SK-N-SH treated with all-trans-retinoic acid at 6 μM for 48 hours (cell line): ENCODE data around the gene IMPACT.

ENCODE experiments used
- ATAC-seq: fragments of 200-7000 bp; cut with Tn5 transposase; 3 replicates; pipeline ENCODE4 v1.9.1; 2020; ENCODE audit warnings: mild to moderate bottlenecking, moderate library complexity
- ARNTL ChIP-seq: fragments of 450-650 bp; formaldehyde crosslinking; IDR thresholded peaks from 2 replicates; pipeline ENCODE4 v1.5.0; 2020; ENCODE audit warnings: low read depth, mild to moderate bottlenecking, moderate library complexity, borderline replicate concordance
- CREB5 ChIP-seq: fragments of 250-450 bp; sonication (Bioruptor Pico); IDR thresholded peaks from 2 replicates; pipeline ENCODE4 v1.5.1; 2020; ENCODE audit warnings: low read depth, mild to moderate bottlenecking, moderate library complexity
- CSDC2 ChIP-seq: fragments of 250-450 bp; sonication (Bioruptor Pico); IDR thresholded peaks from 2 replicates; pipeline ENCODE4 v1.5.0; 2020; ENCODE audit warnings: mild to moderate bottlenecking, moderate library complexity
- CSRNP3 ChIP-seq: fragments of 250-450 bp; sonication (Bioruptor Pico); IDR thresholded peaks from 2 replicates; pipeline ENCODE4 v1.5.1; 2021; ENCODE audit warnings: mild to moderate bottlenecking, moderate library complexity
- ESRRG ChIP-seq: fragments of 250-450 bp; sonication (Bioruptor Pico); IDR thresholded peaks from 2 replicates; pipeline ENCODE4 v1.6.1; 2021; ENCODE audit warnings: mild to moderate bottlenecking
- GLIS3 ChIP-seq: fragments of 250-450 bp; sonication (Bioruptor Pico); IDR thresholded peaks from 2 replicates; pipeline ENCODE4 v1.5.0; 2020; ENCODE audit warnings: mild to moderate bottlenecking, moderate library complexity
- PATZ1 ChIP-seq: fragments of 250-450 bp; sonication (Bioruptor Pico); IDR thresholded peaks from 2 replicates; pipeline ENCODE4 v1.8.0; 2020; ENCODE audit warnings: mild to moderate bottlenecking, moderate library complexity, borderline replicate concordance
- POU6F1 ChIP-seq: fragments of 250-450 bp; sonication (Bioruptor Pico); IDR thresholded peaks from 2 replicates; pipeline ENCODE4 v1.8.0; 2021; ENCODE audit warnings: low read depth, mild to moderate bottlenecking, moderate library complexity, borderline replicate concordance
- PPARA ChIP-seq: fragments of 250-450 bp; sonication (Bioruptor Pico); IDR thresholded peaks from 2 replicates; pipeline ENCODE4 v1.5.0; 2020; ENCODE audit warnings: mild to moderate bottlenecking, borderline replicate concordance
- SNAI2 ChIP-seq: fragments of 250-450 bp; sonication (Bioruptor Pico); IDR thresholded peaks from 2 replicates; pipeline ENCODE4 v1.5.0; 2020; ENCODE audit warnings: mild to moderate bottlenecking, moderate library complexity
- TCF4 ChIP-seq: fragments of 250-450 bp; sonication (Bioruptor Pico); IDR thresholded peaks from 2 replicates; pipeline ENCODE4 v1.8.0; 2021; ENCODE audit warnings: mild to moderate bottlenecking, moderate library complexity, borderline replicate concordance
- TOX ChIP-seq: fragments of 250-450 bp; sonication (Bioruptor Pico); IDR thresholded peaks from 2 replicates; pipeline ENCODE4 v1.8.0; 2021; ENCODE audit warnings: mild to moderate bottlenecking, moderate library complexity, borderline replicate concordance
- TSHZ2 ChIP-seq: fragments of 250-450 bp; sonication (Bioruptor Pico); IDR thresholded peaks from 2 replicates; pipeline ENCODE4 v1.5.0; 2020; ENCODE audit warnings: mild to moderate bottlenecking, moderate library complexity
- ZFP3 ChIP-seq: fragments of 250-450 bp; sonication (Bioruptor Pico); IDR thresholded peaks from 2 replicates; pipeline ENCODE4 v1.5.0; 2020; ENCODE audit warnings: mild to moderate bottlenecking, moderate library complexity
- ZFP30 ChIP-seq: fragments of 450-650 bp; formaldehyde crosslinking; IDR thresholded peaks from 2 replicates; pipeline ENCODE4 v1.5.0; 2022; ENCODE audit warnings: mild to moderate bottlenecking, moderate library complexity
- ZNF565 ChIP-seq: fragments of 450-650 bp; formaldehyde crosslinking; conservative IDR thresholded peaks from 2 replicates; pipeline ENCODE4 v1.5.0; 2020; ENCODE audit warnings: low read depth, mild to moderate bottlenecking, moderate library complexity
- ZNF8 ChIP-seq: fragments of 450-650 bp; formaldehyde crosslinking; IDR thresholded peaks from 2 replicates; pipeline ENCODE4 v1.5.0; 2020; ENCODE audit warnings: mild to moderate bottlenecking, moderate library complexity

The IMPACT gene

GRCh38 chr18:24432618-24433017, 6.1 kb downstream of the IMPACT start:
- TF ChIP-seq TOX (CRISPR knock-in tag) (no peak), GLIS3 (CRISPR knock-in tag) (no peak), SNAI2 (CRISPR knock-in tag) (no peak), PPARA (CRISPR knock-in tag) (no peak), ZNF565 (no peak), TCF4 (no peak)
- no peak for ATAC-seq

GRCh38 chr18:24436939-24437338, 10.5 kb downstream of the IMPACT start:
- TF ChIP-seq PPARA (CRISPR knock-in tag) (no peak), CREB5 (CRISPR knock-in tag) (no peak), ZFP30 (CRISPR knock-in tag) (no peak), PATZ1 (CRISPR knock-in tag) (no peak), CSRNP3 (CRISPR knock-in tag) (no peak), ZNF8 (CRISPR knock-in tag) (no peak), ESRRG (CRISPR knock-in tag) (no peak)
- ATAC-seq: no peak

- TF ChIP-seq ZNF8 (CRISPR knock-in tag) (no peak), CSDC2 (CRISPR knock-in tag) (no peak), TOX (CRISPR knock-in tag) (no peak), TSHZ2 (CRISPR knock-in tag) (no peak), TCF4 (no peak), ZFP30 (CRISPR knock-in tag) (no peak), ZNF565 (no peak), ZFP3 (CRISPR knock-in tag) (no peak), SNAI2 (CRISPR knock-in tag) (no peak), POU6F1 (CRISPR knock-in tag) (no peak), PATZ1 (CRISPR knock-in tag) (no peak)
- no peak for ATAC-seq
Observed at GRCh38 chr18:24443870-24444269, 17.4 kb downstream of the IMPACT start.

GRCh38 chr18:24446453-24446852, 20.0 kb downstream of the IMPACT start:
- ATAC-seq: no peak
- TF ChIP-seq TCF4 (no peak), CREB5 (CRISPR knock-in tag) (no peak), ZFP30 (CRISPR knock-in tag) (no peak), CSRNP3 (CRISPR knock-in tag) (no peak), ARNTL (CRISPR knock-in tag) (no peak), TSHZ2 (CRISPR knock-in tag) (no peak), GLIS3 (CRISPR knock-in tag) (no peak), ESRRG (CRISPR knock-in tag) (no peak)
